Left forelimb (tissue), 1 donor: Measurements from ENCODE around the gene CCDC88C.
A peak's percentile ranks its signal among the peaks of the same experiment; 100 is the strongest.
"Not testable (repeated sequence)": the region's sequence is repeated elsewhere in the genome, so short reads cannot be mapped to it uniquely, and the experiment has no call there.

Experiments used
- DNase-seq: peaks from one replicate; pipeline ENCODE4 v3.0.0-alpha.2; 2018; ENCODE audit warnings: low spot score

CCDC88C gene

DNA sequence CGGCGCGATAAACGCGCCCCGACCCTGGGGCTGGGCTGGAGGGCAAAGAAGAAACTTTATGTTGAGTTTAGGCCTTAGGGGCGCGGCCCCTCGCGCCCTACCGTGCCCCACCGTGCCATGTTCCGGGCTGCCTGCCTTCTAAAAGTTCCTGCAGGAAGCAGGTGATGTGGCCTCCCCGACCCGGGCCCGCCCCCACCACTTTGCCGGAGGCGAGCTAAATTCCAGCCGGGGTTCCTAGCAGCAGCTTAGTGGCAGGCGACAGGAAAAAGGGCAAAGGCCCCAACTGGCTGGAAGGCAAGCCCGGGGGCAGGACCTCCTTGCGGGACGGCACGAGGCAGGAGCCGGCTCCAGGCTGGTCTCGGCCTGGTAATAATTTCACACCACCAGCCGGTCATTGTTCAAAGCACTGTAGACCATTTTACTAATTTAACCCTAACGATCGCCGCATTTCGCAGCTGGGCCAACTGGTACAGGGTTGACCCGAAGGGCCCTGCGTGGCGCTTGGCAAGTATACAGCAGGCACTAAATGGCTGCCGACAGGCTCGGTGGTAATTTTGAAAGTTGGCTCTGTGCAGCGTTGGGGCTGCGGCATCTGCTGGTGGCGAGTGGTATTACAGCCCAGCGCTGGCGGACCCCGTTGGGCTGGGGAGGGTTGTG, 895 bp upstream of the CCDC88C start:
- DNase-seq = peak; percentile 83

DNA sequence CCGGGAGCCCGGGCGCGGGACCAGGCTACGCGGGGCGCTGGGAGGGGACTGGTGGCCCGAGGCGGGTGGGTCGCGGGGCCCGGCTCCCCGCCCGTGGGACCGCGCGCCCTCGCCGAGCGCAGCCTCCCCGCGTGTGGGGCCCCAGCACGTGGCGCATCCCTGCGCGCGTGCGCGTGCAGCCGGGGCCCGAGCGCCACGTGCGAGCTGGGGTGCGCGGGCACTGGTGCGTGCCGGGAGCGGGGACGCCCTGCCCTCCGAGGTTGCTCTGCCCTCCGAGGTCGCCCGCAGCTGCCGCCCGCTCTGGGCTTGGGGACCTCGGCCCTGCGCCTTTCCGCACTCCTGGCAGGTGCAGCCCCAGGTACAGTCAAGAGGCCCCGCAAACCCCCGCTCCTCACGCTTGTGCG, 365 bp upstream of the CCDC88C start:
- no peak for DNase-seq

DNA sequence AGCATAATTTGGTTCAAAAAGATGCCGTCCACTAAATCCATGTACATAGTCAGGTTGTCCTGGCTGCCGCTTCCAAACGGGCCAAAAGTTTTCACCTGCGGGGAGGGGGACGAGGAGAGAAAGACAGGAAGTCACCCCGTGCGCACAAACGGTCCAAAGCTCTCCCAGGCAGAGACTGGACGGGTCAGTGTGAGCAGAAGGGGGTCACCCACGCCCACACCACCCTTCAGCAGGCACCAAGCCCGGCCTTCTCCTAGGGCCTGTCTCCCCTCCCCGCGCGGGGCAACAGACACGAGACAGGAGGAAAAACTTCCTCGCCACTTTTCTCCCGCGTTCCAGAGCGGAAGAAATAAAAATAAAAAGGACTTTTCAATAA, 888 bp downstream of the CCDC88C start:
- no peak for DNase-seq

DNA sequence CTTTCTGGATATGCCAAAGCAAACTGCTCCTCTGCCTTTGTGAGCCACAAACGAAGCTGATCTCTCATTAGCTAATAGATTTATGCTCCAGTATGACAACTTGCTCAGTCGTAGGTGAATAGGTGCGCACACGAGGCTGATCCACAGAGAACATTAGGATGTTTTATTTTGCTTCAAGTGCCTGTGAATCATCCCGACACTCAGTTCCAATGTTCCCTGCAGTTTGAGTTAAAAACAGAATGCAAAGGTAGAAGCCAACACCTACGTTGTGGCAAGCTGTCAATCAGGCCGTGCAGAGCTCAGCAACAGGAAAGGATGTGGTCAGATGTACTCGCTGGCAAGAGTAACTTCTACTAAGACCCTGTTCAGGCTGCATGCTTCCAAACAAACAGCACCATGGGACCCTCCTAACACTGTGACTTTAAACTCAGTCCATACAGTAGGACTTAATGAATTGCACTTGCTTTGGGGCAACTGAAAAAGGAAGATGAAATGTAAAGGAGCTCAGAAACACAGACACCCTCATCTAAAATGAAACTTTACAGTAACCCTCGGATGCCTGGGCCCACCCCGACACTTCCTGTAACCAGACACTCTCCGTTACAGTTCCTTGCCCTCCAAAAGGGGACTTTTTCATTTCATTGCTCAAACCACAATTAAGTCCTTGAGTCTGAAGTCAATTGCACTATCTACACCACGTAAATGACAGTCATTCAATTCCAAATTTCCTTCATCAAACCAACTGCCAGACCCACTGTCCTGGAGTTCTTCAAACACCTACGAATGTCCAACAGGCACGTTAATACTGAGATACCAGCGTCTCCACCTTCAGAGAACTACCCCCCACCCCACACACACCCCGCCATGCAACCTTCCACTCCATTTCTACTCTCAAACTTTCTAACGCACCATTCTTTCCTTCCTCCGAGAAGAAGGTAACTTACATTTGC, 1.6 kb downstream of the CCDC88C start:
- DNase-seq = no peak

DNA sequence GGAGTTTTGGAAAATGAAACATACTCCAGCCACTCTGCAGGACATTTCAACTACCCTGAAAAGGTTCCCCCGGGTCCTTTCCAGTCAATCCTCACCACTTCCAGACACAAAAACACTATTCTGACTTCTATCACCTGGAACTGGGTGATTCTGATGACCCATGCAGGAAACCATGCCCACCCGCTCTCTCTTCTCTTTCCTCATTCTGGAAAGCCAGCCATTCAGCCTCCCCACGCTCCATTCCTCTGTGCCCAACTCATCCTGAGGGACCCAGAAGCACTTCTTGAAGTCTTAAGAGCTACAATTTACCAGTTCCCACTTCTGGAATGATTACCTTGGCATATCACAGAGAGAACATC, 3.2 kb downstream of the CCDC88C start:
- no peak for DNase-seq

DNA sequence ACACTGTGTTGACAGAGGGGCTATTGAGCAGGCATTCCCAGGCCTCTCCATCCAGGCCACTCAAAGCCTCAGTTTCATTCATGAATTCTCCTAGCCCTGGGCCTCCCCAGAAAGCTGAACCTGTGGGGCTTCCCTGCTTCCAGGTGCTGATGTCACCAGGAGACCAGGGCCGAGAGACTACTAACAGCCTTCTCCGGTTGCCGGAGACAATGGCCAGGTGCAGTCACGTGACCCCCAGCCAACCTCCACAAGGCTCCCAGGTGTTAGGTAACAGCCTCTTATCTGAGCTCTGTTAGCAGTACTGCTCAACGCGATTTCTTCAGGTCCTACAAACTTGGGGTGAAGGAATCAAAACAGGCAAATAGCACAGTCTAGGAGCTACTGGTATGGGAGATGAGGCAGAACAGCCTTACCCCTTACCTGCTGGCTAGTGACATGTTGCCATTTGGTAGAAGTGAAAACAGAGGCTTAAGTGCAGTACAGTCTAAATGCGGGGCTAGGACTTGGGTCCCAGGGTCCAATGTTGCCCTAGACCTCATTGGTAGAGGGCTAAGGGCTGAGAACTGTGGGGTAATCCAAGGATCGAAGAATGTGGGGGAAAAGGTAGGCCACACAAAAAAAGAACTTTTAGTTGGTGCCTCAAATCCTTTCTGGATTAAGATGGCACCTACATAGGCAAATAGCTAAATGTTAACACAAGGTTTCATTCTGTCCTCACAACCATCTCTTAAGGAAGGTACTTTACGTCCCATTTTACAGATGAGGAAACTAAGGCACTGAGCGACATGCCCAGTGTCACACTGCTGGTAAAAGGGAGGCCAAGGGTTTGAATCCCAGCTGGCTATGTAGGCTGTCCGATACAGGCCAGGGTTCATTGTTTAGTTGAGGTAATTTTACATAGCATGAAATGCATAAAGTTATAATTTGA, 3.8 kb downstream of the CCDC88C start:
- no peak for DNase-seq

DNA sequence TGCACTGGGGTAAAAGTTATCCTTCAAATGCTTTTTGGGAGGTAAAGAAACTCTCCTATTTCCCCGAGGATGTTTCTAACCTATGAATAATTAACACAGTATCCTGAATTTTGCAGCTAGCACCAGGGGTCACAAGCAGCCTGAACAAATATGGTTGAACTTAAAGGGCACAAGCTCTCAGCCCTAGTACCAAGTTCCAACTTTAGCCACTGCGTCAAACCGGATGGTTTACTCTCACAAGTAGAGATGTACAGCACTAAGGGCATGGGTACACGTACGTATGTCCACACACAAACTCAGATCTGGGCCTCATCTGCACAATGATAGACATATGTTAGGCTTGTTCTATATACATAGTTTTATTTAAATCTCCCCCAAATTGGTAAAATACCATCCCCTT, 4.7 kb downstream of the CCDC88C start:
- no peak for DNase-seq

DNA sequence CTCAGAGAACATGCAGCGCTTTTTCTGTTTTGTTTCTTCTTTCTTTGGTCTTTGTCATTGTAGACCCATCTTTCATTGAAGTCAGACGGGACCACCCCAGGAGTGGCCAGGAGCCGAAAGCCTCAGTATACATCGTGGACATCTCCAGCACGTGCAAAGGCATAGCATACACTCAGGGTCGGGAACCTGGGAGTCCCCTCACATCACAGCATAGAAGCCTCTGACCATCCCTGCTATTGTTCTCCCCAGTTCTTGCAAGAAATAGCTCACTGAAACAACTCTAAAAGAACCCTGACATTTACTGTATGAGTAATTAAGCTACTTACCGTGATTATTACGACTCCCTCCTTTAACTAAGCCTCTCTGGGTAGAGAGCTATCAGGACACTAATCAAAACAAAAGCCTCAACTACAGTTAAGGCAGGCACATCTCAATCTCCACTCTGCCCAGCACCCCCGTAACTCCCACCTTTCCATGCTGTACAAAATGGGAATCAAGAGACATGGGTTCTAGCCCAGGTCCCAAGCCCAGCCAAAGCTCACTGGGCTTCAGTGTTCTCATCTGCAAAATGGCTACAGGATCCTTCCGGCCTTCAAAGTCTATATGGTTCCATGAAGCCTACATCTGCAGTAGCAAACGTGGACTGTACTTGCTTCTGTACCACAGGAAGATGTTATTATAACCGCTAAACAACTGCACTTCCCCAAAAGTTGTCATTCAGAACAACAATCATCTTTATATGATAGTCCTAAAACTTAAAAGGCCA, 6.7 kb downstream of the CCDC88C start:
- no peak for DNase-seq

DNA sequence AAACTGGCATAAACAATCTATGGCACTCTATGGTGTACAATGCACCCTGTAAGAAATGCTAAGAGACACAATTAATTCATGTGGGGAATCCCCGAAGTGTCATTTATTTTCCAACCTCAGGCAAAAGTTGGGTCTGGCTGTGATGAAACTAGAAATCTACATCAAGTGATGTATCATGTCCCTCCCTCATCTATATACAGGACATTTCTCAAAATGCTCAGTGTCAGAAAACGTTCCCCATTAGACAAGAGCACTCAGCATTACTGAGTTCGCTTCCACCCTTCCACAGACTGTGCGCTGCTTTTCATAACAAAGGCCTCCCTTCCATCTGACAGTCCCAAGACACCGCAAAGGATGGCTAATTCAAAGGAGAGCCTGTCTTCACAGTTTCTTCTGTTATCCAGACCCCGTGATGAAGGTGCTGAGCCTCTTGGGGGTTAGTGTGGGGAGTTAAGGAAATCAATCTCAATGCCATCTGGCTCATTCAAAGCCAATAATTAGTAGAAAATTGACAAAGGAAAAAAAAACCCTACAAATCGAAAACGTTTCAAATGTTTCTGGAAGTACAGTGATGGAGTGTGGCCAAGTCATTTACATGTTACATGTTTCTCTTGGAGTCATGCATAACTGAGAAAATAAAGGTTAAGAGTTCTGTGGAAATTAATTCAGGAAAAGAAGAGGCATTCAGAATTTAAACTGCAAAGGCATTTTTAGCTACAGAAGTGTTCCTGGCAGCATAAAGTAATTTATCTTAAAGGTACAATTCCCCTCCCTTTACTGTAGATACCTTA, 7.5 kb downstream of the CCDC88C start:
- DNase-seq = no peak

DNA sequence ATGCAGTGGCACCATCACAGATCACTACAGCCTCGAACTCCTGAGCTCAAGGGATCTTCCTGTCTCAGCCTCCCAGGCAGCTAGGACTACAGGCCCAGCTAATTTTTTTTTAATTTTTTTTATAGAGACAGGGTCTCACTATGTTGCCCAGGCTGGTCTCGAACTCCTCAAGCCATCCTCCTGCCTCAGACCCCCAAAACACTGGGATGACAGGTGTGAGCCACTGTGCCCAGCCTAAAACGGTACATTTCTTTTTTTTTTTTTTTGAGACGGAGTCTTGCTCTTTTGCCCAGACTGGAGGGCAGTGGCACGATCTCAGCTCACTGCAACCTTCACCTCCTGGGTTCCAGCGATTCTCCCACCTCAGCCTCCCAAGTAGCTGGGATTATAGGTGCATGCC, 8.4 kb downstream of the CCDC88C start:
- DNase-seq = not testable (repeated sequence)

DNA sequence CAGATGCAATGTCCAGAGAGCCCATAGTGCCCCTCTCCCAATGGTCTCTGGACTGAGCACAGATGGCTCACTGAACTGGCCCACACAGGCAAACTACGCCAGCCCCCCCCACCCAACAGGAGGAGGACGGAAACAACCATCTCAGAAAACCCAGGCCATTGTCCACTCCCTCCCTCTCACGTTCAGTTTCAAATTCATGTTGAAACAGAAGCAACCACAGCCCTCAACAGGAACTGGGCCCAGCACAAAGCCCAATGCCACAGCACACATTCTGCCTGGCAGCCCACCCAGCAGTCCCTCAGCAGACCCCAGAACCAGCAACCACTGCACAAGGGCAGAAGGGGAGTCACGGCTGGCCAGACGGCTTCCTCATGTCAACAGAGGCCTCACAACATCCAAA, 10.6 kb downstream of the CCDC88C start:
- no peak for DNase-seq

DNA sequence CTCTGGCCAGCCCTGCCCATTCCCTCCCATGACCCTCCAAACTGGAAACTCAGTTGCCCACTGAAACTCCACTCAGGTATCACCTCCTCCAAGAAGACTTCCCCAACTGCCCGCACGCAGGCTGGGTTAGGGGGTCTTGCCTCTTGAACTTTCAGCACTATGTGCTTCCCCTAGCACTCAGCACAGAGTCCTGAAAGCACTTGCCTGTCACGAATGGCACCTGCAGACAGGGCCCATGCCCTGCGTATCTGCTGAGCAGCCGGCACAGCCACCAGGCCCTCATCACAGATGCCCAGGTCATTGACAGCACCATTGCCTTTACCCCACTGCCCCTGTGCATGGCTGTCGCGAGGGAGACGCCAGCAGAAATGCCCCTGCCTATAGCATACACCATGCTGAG, 11.2 kb downstream of the CCDC88C start:
- DNase-seq = no peak

DNA sequence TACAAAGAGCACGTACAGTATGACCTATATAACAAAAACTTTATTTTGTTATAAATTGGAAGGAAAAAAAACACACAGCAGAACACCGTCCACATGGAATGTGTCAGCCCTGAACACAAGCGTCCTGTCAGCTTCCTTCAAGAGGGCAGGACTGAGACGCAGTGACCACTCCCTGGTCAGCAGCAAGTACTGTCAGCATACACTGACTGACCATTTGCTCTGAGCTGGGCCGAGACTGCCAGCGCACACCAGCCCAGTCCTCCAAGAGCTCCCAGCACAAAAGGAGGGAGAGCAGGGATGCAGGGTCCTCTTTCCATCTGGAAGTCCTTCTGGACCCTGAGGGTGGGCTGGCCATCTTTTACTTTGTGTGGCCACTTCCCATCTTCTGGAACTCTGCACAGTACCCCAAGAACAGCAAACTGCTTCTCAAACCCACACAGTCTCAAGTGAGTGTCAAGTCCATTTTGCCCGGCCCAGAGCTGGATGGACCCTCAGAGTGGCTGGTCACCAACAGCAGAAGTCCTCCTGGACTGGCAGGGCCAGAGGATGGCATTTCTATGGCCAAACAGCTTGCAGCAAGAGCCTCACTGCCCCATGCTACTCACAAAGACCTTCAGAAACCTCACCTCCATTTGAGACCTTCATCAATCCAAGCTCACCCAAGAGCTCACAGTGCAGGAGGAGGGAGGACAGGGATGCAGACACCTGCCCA, 11.7 kb downstream of the CCDC88C start:
- no peak for DNase-seq

DNA sequence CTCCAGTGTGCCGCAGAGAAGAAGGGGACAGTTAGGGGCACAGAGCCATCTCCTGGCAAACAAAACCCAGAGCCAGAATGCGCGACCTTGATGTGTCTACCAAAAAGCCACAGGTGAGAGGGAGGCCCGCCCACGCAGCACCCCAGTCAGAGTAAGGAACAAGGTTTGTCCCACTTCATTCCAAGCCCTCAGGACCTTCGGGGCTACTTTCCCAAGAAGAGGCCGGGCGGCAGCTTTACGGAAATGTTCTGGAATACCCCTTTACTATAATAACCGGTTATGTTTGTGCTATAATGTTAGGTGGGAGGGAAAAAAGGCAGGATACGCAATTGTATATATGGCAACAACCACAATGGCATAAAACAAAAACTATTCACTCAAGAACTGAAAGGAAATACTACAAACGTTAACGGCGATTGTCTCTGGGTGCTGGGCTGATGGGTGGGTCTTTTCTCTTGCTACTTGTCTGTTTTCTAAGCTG, 12.3 kb downstream of the CCDC88C start:
- no peak for DNase-seq

DNA sequence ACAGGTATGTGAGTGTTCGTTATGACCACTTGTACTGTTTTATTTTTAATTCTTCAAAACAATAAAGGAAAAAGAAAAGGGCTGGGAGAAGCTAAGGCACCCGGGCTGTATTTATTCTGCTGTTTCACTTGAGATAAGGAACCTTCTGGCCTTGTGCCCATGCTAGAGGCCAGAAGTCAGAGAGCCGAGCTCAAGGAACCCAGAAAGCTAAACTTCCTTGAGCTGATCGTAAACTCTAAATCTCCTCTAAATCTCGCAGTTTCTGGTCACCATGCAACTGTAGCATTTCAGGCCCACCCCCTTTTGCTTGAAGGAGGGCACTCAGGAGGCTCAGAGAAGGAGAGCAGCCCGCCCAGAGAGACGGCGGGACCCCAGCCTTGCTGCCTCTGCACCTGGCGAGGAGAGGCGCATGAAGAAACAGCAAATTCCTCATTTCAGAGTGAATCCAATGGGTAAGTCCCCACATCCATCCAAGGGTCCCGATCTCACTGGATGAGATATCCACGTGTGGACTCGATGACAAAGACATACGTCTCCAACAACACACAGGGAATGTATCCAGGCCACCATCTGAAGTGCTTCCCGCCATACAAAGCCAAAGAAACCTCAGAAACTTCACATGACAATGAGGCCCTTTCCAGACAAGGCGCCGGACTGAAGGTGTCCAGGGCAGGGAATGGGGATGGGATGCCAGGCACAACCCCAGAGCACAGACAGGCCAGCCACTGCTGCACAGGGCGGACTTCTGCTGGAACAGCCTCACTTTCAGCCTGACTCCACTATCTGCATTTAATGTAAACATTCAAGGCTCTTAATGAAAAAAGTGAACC, 14.6 kb downstream of the CCDC88C start:
- no peak for DNase-seq

DNA sequence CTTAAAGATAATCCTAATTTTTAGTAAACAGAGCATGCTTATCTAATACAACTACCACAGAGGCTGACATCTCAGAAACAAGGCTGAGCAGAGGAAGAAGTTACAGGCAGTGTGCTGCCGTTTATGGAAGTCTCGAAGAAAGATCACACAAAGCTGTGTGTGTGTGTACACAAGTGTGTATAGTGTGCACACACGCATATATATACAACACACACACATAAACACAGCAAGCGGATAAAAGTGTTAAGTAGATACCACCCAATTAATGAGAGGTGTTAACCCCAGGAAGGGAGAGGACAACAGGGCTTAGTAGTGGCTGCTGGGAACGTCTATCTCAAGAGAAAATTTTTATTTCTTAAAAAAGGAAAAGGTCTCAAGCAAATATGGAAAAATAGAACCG, 15.3 kb downstream of the CCDC88C start:
- no peak for DNase-seq

DNA sequence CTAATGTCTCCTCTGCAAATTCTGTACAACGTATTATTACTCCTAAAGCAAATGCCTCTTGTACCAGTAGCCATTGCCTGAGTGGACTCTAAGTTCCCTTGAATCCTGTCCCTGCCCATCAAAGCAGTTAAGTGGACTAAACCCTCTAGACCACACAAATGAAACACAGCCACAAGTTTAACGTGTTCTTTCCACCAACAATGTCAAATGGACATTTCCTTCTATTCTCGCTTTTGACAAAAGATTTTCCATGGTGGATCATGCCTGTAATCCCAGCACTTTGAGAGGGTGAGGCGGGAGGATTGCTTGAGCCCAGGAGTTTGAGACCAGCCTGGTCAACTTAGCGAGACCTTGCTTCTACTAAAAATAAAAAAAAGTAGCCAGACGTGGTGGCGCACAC, 15.9 kb downstream of the CCDC88C start:
- DNase-seq = no peak

DNA sequence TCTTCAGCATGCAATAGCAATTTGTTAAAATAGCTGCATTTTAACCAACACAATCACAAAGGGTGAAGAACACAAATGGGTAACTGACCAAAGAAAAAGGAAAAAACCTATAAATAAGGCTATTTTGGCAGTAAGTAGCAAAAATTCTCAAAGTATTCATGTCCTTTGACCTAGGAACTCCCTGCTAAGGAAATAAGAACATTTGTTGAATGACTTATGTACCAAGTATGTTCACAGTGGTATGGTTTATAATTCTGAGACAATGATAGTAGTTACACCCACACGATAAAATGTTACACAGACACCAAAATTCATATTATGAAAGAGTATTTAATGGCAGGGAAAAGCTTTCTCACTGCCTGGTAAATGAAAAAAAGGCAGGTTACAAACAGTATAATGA, 16.9 kb downstream of the CCDC88C start:
- no peak for DNase-seq
